CD14-positive monocyte (primary cell): ENCODE data around the gene MORN3. TPM values are rescaled to one million over a fixed set of nuclear protein-coding genes. Genes with fewer than 3 reads are reported as not detected.

Source experiments
- DNase-seq, 3 donors: peaks; one replicate each; pipeline ENCODE4 v3.0.0-alpha.2; 2011 to 2022
- H2AFZ ChIP-seq: 2 replicates; pipeline ENCODE4 v1.6.0; 2012; ENCODE audit warnings: mild to moderate bottlenecking, low read depth, low read length, inconsistent platforms; ENCODE audit not compliant: insufficient read depth, poor library complexity, severe bottlenecking
- H3K27ac ChIP-seq, 2 donors: 1 replicate in 1 of 2; 2 replicates in 1 of 2; pipeline ENCODE4 v1.5.1; 2012 to 2013; ENCODE audit warnings: low read length in 2 of 2, control low read depth in 1 of 2, inconsistent platforms in 1 of 2, low read depth in 1 of 2, mild to moderate bottlenecking in 1 of 2
- H3K27me3 ChIP-seq, 2 donors: one replicate each; pipeline versions ENCODE4 v1.6.0 to v1.6.1; 2011 to 2013; ENCODE audit warnings: low read length in 2 of 2; ENCODE audit not compliant: control insufficient read depth in 2 of 2, insufficient read depth in 2 of 2
- H3K36me3 ChIP-seq, 2 donors: replicated peaks in 1 of 2; 1 replicate in 1 of 2; 2 replicates in 1 of 2; pipeline versions ENCODE4 v1.5.1 to v1.6.1; 2012 to 2013; ENCODE audit warnings: low read length in 2 of 2, control low read depth in 1 of 2, inconsistent platforms in 1 of 2, mild to moderate bottlenecking in 1 of 2; ENCODE audit not compliant: insufficient read depth in 2 of 2, control insufficient read depth in 1 of 2
- H3K4me1 ChIP-seq, 2 donors: 1 replicate in 1 of 2; 2 replicates in 1 of 2; pipeline versions ENCODE4 v1.5.1 to v1.6.1; 2012 to 2013; ENCODE audit warnings: low read length in 2 of 2, control low read depth in 1 of 2, inconsistent platforms in 1 of 2, mild to moderate bottlenecking in 1 of 2, moderate library complexity in 1 of 2; ENCODE audit not compliant: insufficient read depth in 2 of 2, control insufficient read depth in 1 of 2
- H3K4me2 ChIP-seq: replicated peaks from 2 replicates; pipeline ENCODE3; 2012; ENCODE audit warnings: low read length, moderate library complexity, mild to moderate bottlenecking; ENCODE audit not compliant: poor library complexity, severe bottlenecking; ENCODE audit errors: extremely low read depth
- H3K4me3 ChIP-seq, 3 experiments: fragments of 200-600 bp in 1 of 3; sonication (generic) in 1 of 3; replicated peaks in 1 of 3; 1 replicate in 2 of 3; 2 replicates in 1 of 3; pipeline ENCODE4 v1.5.1; 2011 to 2013; ENCODE audit warnings: low read length in 3 of 3, mild to moderate bottlenecking in 3 of 3, control low read depth in 2 of 3, low read depth in 2 of 3, inconsistent platforms in 1 of 3, moderate library complexity in 1 of 3
- H3K79me2 ChIP-seq: 2 replicates; pipeline ENCODE4 v1.6.0; 2012; ENCODE audit warnings: mild to moderate bottlenecking, control low read depth, inconsistent platforms, low read length, moderate library complexity; ENCODE audit not compliant: insufficient read depth
- H3K9ac ChIP-seq: 2 replicates; pipeline ENCODE4 v1.6.0; 2017; ENCODE audit warnings: low read length, mild to moderate bottlenecking; ENCODE audit not compliant: insufficient read depth, poor library complexity, severe bottlenecking
- H3K9me3 ChIP-seq, 2 donors: replicated peaks in 1 of 2; 1 replicate in 1 of 2; 2 replicates in 1 of 2; pipeline versions ENCODE4 v1.5.1 to v1.6.1; 2012 to 2013; ENCODE audit warnings: low read length in 2 of 2, control low read depth in 1 of 2; ENCODE audit not compliant: control insufficient read depth in 1 of 2, insufficient read depth in 1 of 2
- H4K20me1 ChIP-seq: 2 replicates; pipeline ENCODE4 v1.6.0; 2012; ENCODE audit warnings: mild to moderate bottlenecking, low read length, control low read depth, moderate library complexity; ENCODE audit not compliant: insufficient read depth
- H3K27ac Mint-ChIP-seq, 7 donors: one replicate each; pipeline ENCODE4 v1.8.0; 2020; ENCODE audit warnings: mild to moderate bottlenecking in 7 of 7, mixed read lengths in 7 of 7, moderate library complexity in 6 of 7, inconsistent platforms in 2 of 7
- H3K27me3 Mint-ChIP-seq, 3 donors: one replicate each; pipeline ENCODE4 v1.8.0; 2021 to 2022; ENCODE audit warnings: low read depth in 3 of 3, mild to moderate bottlenecking in 3 of 3, mixed read lengths in 3 of 3, moderate library complexity in 3 of 3, inconsistent platforms in 1 of 3
- H3K36me3 Mint-ChIP-seq, 2 donors: one replicate each; pipeline ENCODE4 v1.8.0; 2020; ENCODE audit warnings: mixed read lengths in 2 of 2, inconsistent platforms in 1 of 2, mild to moderate bottlenecking in 1 of 2
- H3K4me1 Mint-ChIP-seq: one replicate; pipeline ENCODE4 v1.8.0; 2020; ENCODE audit warnings: mild to moderate bottlenecking, mixed read lengths
- H3K4me3 Mint-ChIP-seq, 2 donors: one replicate each; pipeline ENCODE4 v1.8.0; 2020; ENCODE audit warnings: mild to moderate bottlenecking in 2 of 2, mixed read lengths in 2 of 2, moderate library complexity in 1 of 2
- H3K9me3 Mint-ChIP-seq, 7 donors: one replicate each; pipeline ENCODE4 v1.8.0; 2020 to 2022; ENCODE audit warnings: mixed read lengths in 7 of 7, mild to moderate bottlenecking in 6 of 7, moderate library complexity in 6 of 7, inconsistent platforms in 2 of 7
- CTCF ChIP-seq: fragments of 200-600 bp; IDR thresholded peaks from one replicate; pipeline ENCODE4 v1.8.0; 2022; ENCODE audit warnings: antibody characterized with exemption, mild to moderate bottlenecking
- WGBS: methylation state at CpG from one replicate; pipeline ENCODE4 v1.1.5; 2013; ENCODE audit warnings: missing lambda C conversion rate; ENCODE audit not compliant: insufficient coverage; 5-methylcytosine and 5-hydroxymethylcytosine counted together
- intact Hi-C, 2 donors: fragments of 100-400 bp; cut with micrococcal nuclease; formaldehyde crosslinking; loops; one replicate each; pipeline versions ENCODE4 v1.15.0 to v1.15.1; 2023
- polyA plus RNA-seq, 3 donors: library from polyadenylated mRNA; depleted of rRNA in 1 of 3; unstranded in 2 of 3; stranded (reverse) in 1 of 3; fragments of 300-500 nt in 2 of 3; fragments of >200 nt in 1 of 3; fragmentation: Illumina TruSeq in 2 of 3; gene quantifications; 1 replicate in 2 of 3; 2 replicates in 1 of 3; pipeline ENCODE4 v1.2.3, GENCODE V29; 2012 to 2021

MORN3 gene
- polyA plus RNA-seq, 3 donors: 0.17 TPM; not detected in 2

GRCh38 chr12:121626853-121627640 lies 42.4 kb downstream of the MORN3 start:
- H3K4me1 ChIP-seq: peaks cover 53 to 57% of the 10 kb centered on the region in 2 donors
- peaks cover 9% of the 10 kb centered on the region in 2 donors for H3K36me3 Mint-ChIP-seq
- peaks cover 0 to 2% (median 0%) of the 10 kb centered on the region in 3 donors for H3K27me3 Mint-ChIP-seq
- peak overlapping the region; percentile 76 for H2AFZ ChIP-seq
- H3K79me2 ChIP-seq: peaks cover 51% of the 10 kb centered on the region
- H3K27ac ChIP-seq: peak overlapping the region; percentile 82
- H3K4me3 ChIP-seq: peak overlapping the region; percentile 81 to 87 (median 86)
- no peaks in the 10 kb centered on the region for H3K9me3 Mint-ChIP-seq
- H4K20me1 ChIP-seq: peaks cover 43% of the 10 kb centered on the region
- H3K4me1 Mint-ChIP-seq: peaks cover 58% of the 10 kb centered on the region
- intact Hi-C loops: loop anchor here (5.0 kb wide), 6 partner anchors 35 to 165 kb away; partner anchors contain the start of genes KDM2B (in 1 of the 2) and RHOF (in 1 of the 2)
- peak overlapping the region; percentile 83 to 95 (median 90) for H3K27ac Mint-ChIP-seq
- peak overlapping the region; percentile 78 for H3K9ac ChIP-seq
- peak in 2 of 3 donors; percentile 26 to 53 for DNase-seq
- peak overlapping the region; percentile 90 to 94 for H3K4me3 Mint-ChIP-seq
- peak overlapping the region; percentile 93 for H3K4me2 ChIP-seq
- no peaks in the 10 kb centered on the region for H3K36me3 ChIP-seq
- H3K9me3 ChIP-seq: no peaks in the 10 kb centered on the region
- TF ChIP-seq CTCF: peak; percentile 19
- under 1% methylated on average over 48 of the region's 53 CpGs for WGBS
- H3K27me3 ChIP-seq: no peaks in the 10 kb centered on the region

- Histone ChIP-seq H3K9ac (peak within 1 kb of the TSS; percentile 78), H3K4me2 (peak within 1 kb of the TSS; percentile 93), H3K9me3 (no peaks in the 10 kb centered on the region), H3K36me3 (no peaks in the 10 kb centered on the region), H3K79me2 (peaks cover 43% of the 10 kb centered on the region), H4K20me1 (peaks cover 36% of the 10 kb centered on the region), H2AFZ (peak within 1 kb of the TSS; percentile 82), H3K4me1 (peaks cover 48 to 52% of the 10 kb centered on the region in 2 donors), H3K4me3 (peak within 1 kb of the TSS; percentile 81 to 87 (median 86)), H3K27me3 (no peaks in the 10 kb centered on the region), H3K27ac (peak within 1 kb of the TSS; percentile 82)
- Mint-ChIP-seq H3K27ac (peak within 1 kb of the TSS; percentile 83 to 95 (median 90)), H3K9me3 (no peaks in the 10 kb centered on the region), H3K4me3 (peak within 1 kb of the TSS; percentile 90 to 94), H3K4me1 (peaks cover 52% of the 10 kb centered on the region), H3K27me3 (peaks cover 0 to 2% (median 0%) of the 10 kb centered on the region in 3 donors), H3K36me3 (peaks cover 6 to 7% of the 10 kb centered on the region in 2 donors)
- TF ChIP-seq CTCF: no peak
- DNase-seq: peak; percentile 90 to 93 (median 92)
- intact Hi-C loops: loop anchor here (5.0 kb wide), 6 partner anchors 36 to 166 kb away; partner anchors contain the start of genes KDM2B (in 1 of the 2) and RHOF (in 1 of the 2)
- under 1% methylated on average over 92 of the region's 92 CpGs for WGBS
Measured at GRCh38 chr12:121626087-121626852, 43.2 kb downstream of the MORN3 start, which contains the start of gene ORAI1. Gene ORAI1 (plus strand): TSS chr12:121626530.
